ENCODE measurements around the gene C1orf232. TPM values are rescaled to one million over a fixed set of nuclear protein-coding genes. Genes with fewer than 3 reads are reported as not detected.
A peak's percentile ranks its signal among the peaks of the same experiment; 100 is the strongest.

C1orf232 gene
- total and polyA plus RNA-seq, 8 donors = not detected

- intact Hi-C loops (cut with DNase I) = no loop called here
- 15 to 19% methylated on average over 12 of the region's 12 CpGs for WGBS, 2 donors
- no peaks in the 10 kb centered on the region for H3K9me3 ChIP-seq
- H3K27me3 ChIP-seq = no peaks in the 10 kb centered on the region
- FAIRE-seq = no peak
- peak; percentile 36 to 51 (median 44) for ATAC-seq
- DNase-seq = peak in 3 of 6 donors; percentile 41 to 48 (median 44)
- no peak for TF ChIP-seq CTCF (IDR thresholded peaks at IDR 0.05)
- H3K4me3 ChIP-seq = peak overlapping the region in 2 of 4 donors; percentile 74 to 100
- peaks cover 8 to 45% (median 26%) of the 10 kb centered on the region in 3 donors for H3K4me1 ChIP-seq
- H3K36me3 ChIP-seq = no peaks in the 10 kb centered on the region
- peak overlapping the region; percentile 30 to 98 (median 70) for H3K27ac ChIP-seq
Observed at GRCh38 chr1:26114165-26114927, 54.4 kb downstream of the C1orf232 start.

Other genes with a start within 250 kb of the C1orf232 start
- gene PAFAH2, start 170.9 kb downstream of the C1orf232 start, total RNA-seq = 10 to 100 TPM; 11.0 to 19.0 (median 13.7) TPM
- gene PAFAH2, start 170.9 kb downstream of the C1orf232 start, polyA plus RNA-seq = 10 to 100 TPM; 16.2 to 20.9 TPM
- under 1 TPM; 0.04 to 0.25 (median 0.13) TPM for gene EXTL1, start 147.2 kb downstream of the C1orf232 start, total RNA-seq
- gene EXTL1, start 147.2 kb downstream of the C1orf232 start, polyA plus RNA-seq = under 1 TPM; 0.21 to 0.34 TPM
- 100 to 1,000 TPM in 1 of 6 donors, 10 to 100 TPM in 5; 27.0 to 142 (median 56.4) TPM for gene SLC30A2, start 122.8 kb downstream of the C1orf232 start, total RNA-seq
- 10 to 100 TPM; 24.1 to 42.4 TPM for gene SLC30A2, start 122.8 kb downstream of the C1orf232 start, polyA plus RNA-seq
- gene TRIM63, start 101.3 kb downstream of the C1orf232 start, total RNA-seq = under 1 TPM in 4 of 6 donors, not detected in 2; 0.09 to 0.35 (median 0.33) TPM
- gene TRIM63, start 101.3 kb downstream of the C1orf232 start, polyA plus RNA-seq = under 1 TPM; 0.15 to 0.52 TPM
- 10 to 100 TPM in 1 of 6 donors, 1 to 10 TPM in 5; 5.9 to 12.1 (median 6.6) TPM for gene PDIK1L, start 57.1 kb downstream of the C1orf232 start, total RNA-seq
- 1 to 10 TPM; 1.7 to 3.6 TPM for gene PDIK1L, start 57.1 kb downstream of the C1orf232 start, polyA plus RNA-seq
- 1 to 10 TPM in 4 of 6 donors, under 1 TPM in 2; 0.79 to 1.7 (median 1.1) TPM for gene FAM110D, start 9.9 kb downstream of the C1orf232 start, total RNA-seq
- 1 to 10 TPM; 2.6 to 3.5 TPM for gene FAM110D, start 9.9 kb downstream of the C1orf232 start, polyA plus RNA-seq
- 10 to 100 TPM; 18.4 to 36.7 (median 22.1) TPM for gene ZNF593, start 945 bp upstream of the C1orf232 start, total RNA-seq
- gene ZNF593, start 945 bp upstream of the C1orf232 start, polyA plus RNA-seq = 10 to 100 TPM; 69.9 to 80.7 TPM
- gene ZNF593OS, start 2.9 kb upstream of the C1orf232 start, total RNA-seq = not detected
- gene ZNF593OS, start 2.9 kb upstream of the C1orf232 start, polyA plus RNA-seq = under 1 TPM; 0.35 to 0.68 TPM
- gene CNKSR1, start 8.5 kb upstream of the C1orf232 start, total RNA-seq = 10 to 100 TPM; 11.3 to 20.8 (median 14.9) TPM
- gene CNKSR1, start 8.5 kb upstream of the C1orf232 start, polyA plus RNA-seq = 10 to 100 TPM; 46.8 to 48.5 TPM
- not detected for gene CATSPER4, start 21.6 kb upstream of the C1orf232 start, total RNA-seq
- under 1 TPM in 1 of 2 donors, not detected in 1; 0.09 TPM for gene CATSPER4, start 21.6 kb upstream of the C1orf232 start, polyA plus RNA-seq
- 1 to 10 TPM; 2.7 to 6.6 (median 3.7) TPM for gene CEP85, start 65.2 kb upstream of the C1orf232 start, total RNA-seq
- gene CEP85, start 65.2 kb upstream of the C1orf232 start, polyA plus RNA-seq = 1 to 10 TPM; 2.9 to 5.6 TPM
- gene SH3BGRL3, start 111.1 kb upstream of the C1orf232 start, total RNA-seq = 10 to 100 TPM; 29.1 to 84.2 (median 48.8) TPM
- 100 to 1,000 TPM in 1 of 2 donors, 10 to 100 TPM in 1; 61.0 to 109 TPM for gene SH3BGRL3, start 111.1 kb upstream of the C1orf232 start, polyA plus RNA-seq
- gene UBXN11, start 137.7 kb upstream of the C1orf232 start, total RNA-seq = 10 to 100 TPM in 4 of 6 donors, 1 to 10 TPM in 2; 8.7 to 15.9 (median 11.5) TPM
- 10 to 100 TPM; 44.0 to 61.6 TPM for gene UBXN11, start 137.7 kb upstream of the C1orf232 start, polyA plus RNA-seq
- gene CD52, start 149.0 kb upstream of the C1orf232 start, total RNA-seq = 10 to 100 TPM in 1 of 6 donors, 1 to 10 TPM in 4, under 1 TPM in 1; 0.98 to 13.0 (median 2.5) TPM
- 1 to 10 TPM; 4.0 to 4.3 TPM for gene CD52, start 149.0 kb upstream of the C1orf232 start, polyA plus RNA-seq
- 1 to 10 TPM in 1 of 6 donors, under 1 TPM in 5; 0.12 to 1.3 (median 0.38) TPM for gene CRYBG2, start 185.2 kb upstream of the C1orf232 start, total RNA-seq
- 1 to 10 TPM in 1 of 2 donors, under 1 TPM in 1; 0.73 to 2.0 TPM for gene CRYBG2, start 185.2 kb upstream of the C1orf232 start, polyA plus RNA-seq
- gene ZNF683, start 203.8 kb upstream of the C1orf232 start, total RNA-seq = under 1 TPM in 3 of 6 donors, not detected in 3; 0.12 to 0.47 (median 0.14) TPM
- under 1 TPM in 1 of 2 donors, not detected in 1; 0.40 TPM for gene ZNF683, start 203.8 kb upstream of the C1orf232 start, polyA plus RNA-seq
- gene LIN28A, start 241.9 kb upstream of the C1orf232 start, total RNA-seq = 1 to 10 TPM in 1 of 6 donors, not detected in 5; 1.2 TPM
- not detected for gene LIN28A, start 241.9 kb upstream of the C1orf232 start, polyA plus RNA-seq

Measured in pancreas (tissue), 10 donors.